ENCODE results near the gene IVD. TPM values are rescaled to one million over a fixed set of nuclear protein-coding genes. Genes with fewer than 3 reads are reported as not detected.

IVD gene
- total and polyA plus RNA-seq, 4 donors = 40.3 to 156 (median 94.4) TPM

DNA sequence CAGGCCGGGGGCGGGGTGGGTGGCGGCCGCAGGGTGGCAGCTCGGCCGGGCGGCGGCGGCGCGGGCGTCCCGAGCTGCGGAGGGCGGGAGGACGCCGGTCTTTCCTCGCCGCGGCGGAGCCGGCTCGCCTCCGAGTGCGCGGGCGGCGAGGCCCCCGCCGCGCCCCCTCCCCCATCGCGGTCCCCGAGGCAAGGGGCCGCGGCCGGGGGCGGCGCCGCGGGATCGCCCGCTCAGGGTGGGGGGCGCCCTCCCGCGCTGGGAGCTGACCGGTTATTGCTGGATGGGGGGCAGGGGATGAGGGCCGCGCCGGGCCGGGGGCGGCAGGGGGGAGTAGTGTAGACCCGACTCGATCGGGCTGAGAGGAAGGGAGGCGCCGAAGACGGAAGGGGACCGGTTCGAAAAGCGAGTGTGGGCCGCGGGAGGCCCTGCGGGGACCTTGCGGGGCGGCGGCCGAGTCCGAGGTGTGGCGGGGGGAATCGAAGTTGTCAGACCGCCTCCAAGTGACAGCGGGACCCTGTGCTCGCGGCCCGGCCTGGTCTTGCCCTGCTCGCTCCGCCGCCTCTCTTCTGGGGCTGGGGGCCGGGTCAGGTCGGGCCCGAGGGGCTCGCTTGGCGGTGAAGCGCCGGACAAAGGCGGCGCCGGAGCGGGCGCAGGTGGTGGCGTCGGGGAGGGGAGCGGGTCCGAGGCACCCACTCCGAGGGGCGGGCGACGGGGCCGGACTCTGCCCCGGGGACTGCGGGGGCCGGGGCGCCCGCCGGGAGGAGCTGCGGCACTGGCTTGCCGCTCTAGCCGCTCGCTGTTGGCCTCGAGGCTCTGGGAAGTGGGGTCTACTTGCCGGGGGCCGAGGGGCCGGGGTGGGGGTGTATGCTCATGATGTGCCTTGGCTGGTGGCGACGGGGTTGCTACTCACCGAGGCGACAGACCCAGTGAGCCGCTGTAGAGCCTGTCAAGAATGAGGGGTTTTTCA lies 36.3 kb downstream of the IVD start:
- no peaks in the 10 kb centered on the region for H3K9me3 ChIP-seq (ENCODE audit: control insufficient read depth in 4 of 4, low read length in 3 of 4)
- no peaks in the 10 kb centered on the region for H3K36me3 ChIP-seq (ENCODE audit: control insufficient read depth in 4 of 4, insufficient read depth in 3 of 4, low read depth in 1 of 4, low read length in 3 of 4)
- DNase-seq (ENCODE audit: low spot score) = no peak
- WGBS = 2% methylated on average over 119 of the region's 119 CpGs
- TF ChIP-seq, protein P1, sequence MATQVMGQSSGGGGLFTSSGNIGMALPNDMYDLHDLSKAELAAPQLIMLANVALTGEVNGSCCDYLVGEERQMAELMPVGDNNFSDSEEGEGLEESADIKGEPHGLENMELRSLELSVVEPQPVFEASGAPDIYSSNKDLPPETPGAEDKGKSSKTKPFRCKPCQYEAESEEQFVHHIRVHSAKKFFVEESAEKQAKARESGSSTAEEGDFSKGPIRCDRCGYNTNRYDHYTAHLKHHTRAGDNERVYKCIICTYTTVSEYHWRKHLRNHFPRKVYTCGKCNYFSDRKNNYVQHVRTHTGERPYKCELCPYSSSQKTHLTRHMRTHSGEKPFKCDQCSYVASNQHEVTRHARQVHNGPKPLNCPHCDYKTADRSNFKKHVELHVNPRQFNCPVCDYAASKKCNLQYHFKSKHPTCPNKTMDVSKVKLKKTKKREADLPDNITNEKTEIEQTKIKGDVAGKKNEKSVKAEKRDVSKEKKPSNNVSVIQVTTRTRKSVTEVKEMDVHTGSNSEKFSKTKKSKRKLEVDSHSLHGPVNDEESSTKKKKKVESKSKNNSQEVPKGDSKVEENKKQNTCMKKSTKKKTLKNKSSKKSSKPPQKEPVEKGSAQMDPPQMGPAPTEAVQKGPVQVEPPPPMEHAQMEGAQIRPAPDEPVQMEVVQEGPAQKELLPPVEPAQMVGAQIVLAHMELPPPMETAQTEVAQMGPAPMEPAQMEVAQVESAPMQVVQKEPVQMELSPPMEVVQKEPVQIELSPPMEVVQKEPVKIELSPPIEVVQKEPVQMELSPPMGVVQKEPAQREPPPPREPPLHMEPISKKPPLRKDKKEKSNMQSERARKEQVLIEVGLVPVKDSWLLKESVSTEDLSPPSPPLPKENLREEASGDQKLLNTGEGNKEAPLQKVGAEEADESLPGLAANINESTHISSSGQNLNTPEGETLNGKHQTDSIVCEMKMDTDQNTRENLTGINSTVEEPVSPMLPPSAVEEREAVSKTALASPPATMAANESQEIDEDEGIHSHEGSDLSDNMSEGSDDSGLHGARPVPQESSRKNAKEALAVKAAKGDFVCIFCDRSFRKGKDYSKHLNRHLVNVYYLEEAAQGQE (IDR thresholded peaks at IDR 0.05) = no peak
- TF ChIP-seq GABPA (IDR thresholded peaks at IDR 0.05 in 1 of 2, conservative IDR thresholded peaks at IDR 0.05 in 1 of 2) (no peak), SP1 (IDR thresholded peaks at IDR 0.05) (no peak)
- peak overlapping the region in 1 of 2 donors; percentile 45 for H3K27ac ChIP-seq (ENCODE audit: low read depth in 1 of 2, low read length in 2 of 2)
- H3K4me3 ChIP-seq (ENCODE audit: low read depth in 1 of 3, low read length in 3 of 3) = peak overlapping the region; percentile 58 to 91 (median 72)
- peak overlapping the region; percentile 7 to 26 for H3K9ac ChIP-seq (ENCODE audit: low read depth in 1 of 2, low read length in 2 of 2)
- peaks cover 0 to 5% (median 0%) of the 10 kb centered on the region in 4 donors for H3K27me3 ChIP-seq (ENCODE audit: control insufficient read depth in 4 of 4, insufficient read depth in 4 of 4, low read length in 3 of 4)
- H3K4me1 ChIP-seq (ENCODE audit: control insufficient read depth in 4 of 4, insufficient read depth in 4 of 4, low read length in 3 of 4) = peaks cover 2 to 21% (median 15%) of the 10 kb centered on the region in 4 donors

DNA sequence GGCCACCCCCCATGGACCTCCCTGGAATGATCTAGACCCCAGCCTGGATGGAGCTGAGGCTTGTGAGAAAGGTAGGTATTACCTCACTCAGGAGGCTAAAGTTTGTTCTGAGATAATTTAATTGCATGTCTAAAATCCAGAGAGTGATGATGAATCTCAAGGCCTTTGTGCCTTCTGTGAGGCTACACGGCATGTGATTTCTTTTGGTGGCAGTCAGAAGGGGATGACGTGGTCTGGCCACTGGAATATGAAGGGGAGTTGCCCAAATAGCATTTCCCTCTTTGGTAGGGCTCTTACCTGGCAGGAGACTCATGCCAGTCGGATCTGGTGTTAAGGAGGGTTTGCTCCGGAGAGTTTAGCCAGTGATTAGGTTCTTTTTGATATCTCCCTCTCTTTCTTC lies 37.7 kb downstream of the IVD start:
- Histone ChIP-seq H3K36me3 (ENCODE audit: control insufficient read depth in 4 of 4, insufficient read depth in 3 of 4, low read depth in 1 of 4, low read length in 3 of 4) (no peaks in the 10 kb centered on the region), H3K27me3 (ENCODE audit: control insufficient read depth in 4 of 4, insufficient read depth in 4 of 4, low read length in 3 of 4) (no peaks in the 10 kb centered on the region), H3K9me3 (ENCODE audit: control insufficient read depth in 4 of 4, low read length in 3 of 4) (no peaks in the 10 kb centered on the region), H3K4me3 (ENCODE audit: low read depth in 1 of 3, low read length in 3 of 3) (no peak overlapping the region), H3K4me1 (ENCODE audit: control insufficient read depth in 4 of 4, insufficient read depth in 4 of 4, low read length in 3 of 4) (peaks cover 0 to 18% (median 13%) of the 10 kb centered on the region in 4 donors), H3K9ac (ENCODE audit: low read depth in 1 of 2, low read length in 2 of 2) (no peak overlapping the region), H3K27ac (ENCODE audit: low read depth in 1 of 2, low read length in 2 of 2) (no peak overlapping the region)
- TF ChIP-seq, protein P1 (IDR thresholded peaks at IDR 0.05) = no peak
- TF ChIP-seq, protein P2, sequence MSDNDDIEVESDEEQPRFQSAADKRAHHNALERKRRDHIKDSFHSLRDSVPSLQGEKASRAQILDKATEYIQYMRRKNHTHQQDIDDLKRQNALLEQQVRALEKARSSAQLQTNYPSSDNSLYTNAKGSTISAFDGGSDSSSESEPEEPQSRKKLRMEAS (IDR thresholded peaks at IDR 0.05) = no peak
- TF ChIP-seq FOXA2 (IDR thresholded peaks at IDR 0.05) (no peak), YY1 (IDR thresholded peaks at IDR 0.05) (no peak), NR2F2 (IDR thresholded peaks at IDR 0.05) (no peak), SP1 (IDR thresholded peaks at IDR 0.05) (no peak), EGR1 (IDR thresholded peaks at IDR 0.05; ENCODE audit: low read depth in 2 of 2) (no peak), TAF1 (conservative IDR thresholded peaks at IDR 0.05) (no peak), HNF4A (conservative IDR thresholded peaks at IDR 0.05) (no peak), GABPA (IDR thresholded peaks at IDR 0.05 in 1 of 2, conservative IDR thresholded peaks at IDR 0.05 in 1 of 2) (no peak), JUND (IDR thresholded peaks at IDR 0.05) (no peak), RXRA (IDR thresholded peaks at IDR 0.05) (no peak)
- TF ChIP-seq, protein P3, sequence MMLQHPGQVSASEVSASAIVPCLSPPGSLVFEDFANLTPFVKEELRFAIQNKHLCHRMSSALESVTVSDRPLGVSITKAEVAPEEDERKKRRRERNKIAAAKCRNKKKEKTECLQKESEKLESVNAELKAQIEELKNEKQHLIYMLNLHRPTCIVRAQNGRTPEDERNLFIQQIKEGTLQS (IDR thresholded peaks at IDR 0.05) = no peak
- TF ChIP-seq, protein P4, sequence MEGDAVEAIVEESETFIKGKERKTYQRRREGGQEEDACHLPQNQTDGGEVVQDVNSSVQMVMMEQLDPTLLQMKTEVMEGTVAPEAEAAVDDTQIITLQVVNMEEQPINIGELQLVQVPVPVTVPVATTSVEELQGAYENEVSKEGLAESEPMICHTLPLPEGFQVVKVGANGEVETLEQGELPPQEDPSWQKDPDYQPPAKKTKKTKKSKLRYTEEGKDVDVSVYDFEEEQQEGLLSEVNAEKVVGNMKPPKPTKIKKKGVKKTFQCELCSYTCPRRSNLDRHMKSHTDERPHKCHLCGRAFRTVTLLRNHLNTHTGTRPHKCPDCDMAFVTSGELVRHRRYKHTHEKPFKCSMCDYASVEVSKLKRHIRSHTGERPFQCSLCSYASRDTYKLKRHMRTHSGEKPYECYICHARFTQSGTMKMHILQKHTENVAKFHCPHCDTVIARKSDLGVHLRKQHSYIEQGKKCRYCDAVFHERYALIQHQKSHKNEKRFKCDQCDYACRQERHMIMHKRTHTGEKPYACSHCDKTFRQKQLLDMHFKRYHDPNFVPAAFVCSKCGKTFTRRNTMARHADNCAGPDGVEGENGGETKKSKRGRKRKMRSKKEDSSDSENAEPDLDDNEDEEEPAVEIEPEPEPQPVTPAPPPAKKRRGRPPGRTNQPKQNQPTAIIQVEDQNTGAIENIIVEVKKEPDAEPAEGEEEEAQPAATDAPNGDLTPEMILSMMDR (IDR thresholded peaks at IDR 0.05; ENCODE audit: low read depth, low read length, missing input control) = no peak
- 88% methylated on average over 4 of the region's 4 CpGs for WGBS
- no peak for DNase-seq (ENCODE audit: low spot score)

Measured in liver (tissue), 9 donors.